ENCODE data around the gene MEX3C.

Gene MEX3C

GRCh38 chr18:51194604-51195003, 2.9 kb downstream of the MEX3C start:
- H3K9me3 ChIP-seq (ENCODE audit: low read length) = no peaks in the 10 kb centered on the region
- H3K4me3 ChIP-seq (ENCODE audit: low read depth, low read length, poor library complexity, severe bottlenecking) = peak overlapping the region; percentile 92
- H3K4me1 ChIP-seq (ENCODE audit: insufficient read depth, low read length, severe bottlenecking) = peaks cover 57% of the 10 kb centered on the region
- no peaks in the 10 kb centered on the region for H3F3A ChIP-seq (ENCODE audit: insufficient read depth, low read length)
- H4K20me1 ChIP-seq (ENCODE audit: insufficient read depth, low read length) = no peaks in the 10 kb centered on the region; the same call in 1 of the 2 replicates
- peaks cover 59% of the 10 kb centered on the region for H3K36me3 ChIP-seq (ENCODE audit: insufficient read depth, low read length)
- H3K9ac ChIP-seq (ENCODE audit: low read length) = peak overlapping the region; percentile 86
- H3K27me3 ChIP-seq (ENCODE audit: insufficient read depth, low read length) = no peaks in the 10 kb centered on the region
- peaks cover 72% of the 10 kb centered on the region for H3K79me2 ChIP-seq (ENCODE audit: insufficient read depth, low read length)
- H3K27ac ChIP-seq (ENCODE audit: low read depth, low read length, poor library complexity, severe bottlenecking) = peak overlapping the region; percentile 92
- TF ChIP-seq CTCF (IDR thresholded peaks at IDR 0.05; ENCODE audit: low read length) (no peak), EZH2 (IDR thresholded peaks at IDR 0.05; ENCODE audit: borderline replicate concordance, low read length) (no peak)
- no peaks in the 10 kb centered on the region for H3K9me2 ChIP-seq (ENCODE audit: low read depth, low read length)
- H2AFZ ChIP-seq (ENCODE audit: low read length) = no peak overlapping the region
- peak overlapping the region; percentile 88 for H3K4me2 ChIP-seq (ENCODE audit: low read length)

- Histone ChIP-seq H3F3A (ENCODE audit: insufficient read depth, low read length) (no peaks in the 10 kb centered on the region), H3K4me3 (ENCODE audit: low read depth, low read length, poor library complexity, severe bottlenecking) (peak overlapping the region; percentile 92), H3K27me3 (ENCODE audit: insufficient read depth, low read length) (no peaks in the 10 kb centered on the region), H3K9ac (ENCODE audit: low read length) (peak overlapping the region; percentile 86), H2AFZ (ENCODE audit: low read length) (no peak overlapping the region), H3K79me2 (ENCODE audit: insufficient read depth, low read length) (peaks cover 81% of the 10 kb centered on the region), H3K27ac (ENCODE audit: low read depth, low read length, poor library complexity, severe bottlenecking) (peak overlapping the region; percentile 92), H3K4me2 (ENCODE audit: low read length) (peak overlapping the region; percentile 88), H3K36me3 (ENCODE audit: insufficient read depth, low read length) (peaks cover 65% of the 10 kb centered on the region), H4K20me1 (ENCODE audit: insufficient read depth, low read length) (no peaks in the 10 kb centered on the region; the same call in 1 of the 2 replicates), H3K9me3 (ENCODE audit: low read length) (no peaks in the 10 kb centered on the region), H3K9me2 (ENCODE audit: low read depth, low read length) (no peaks in the 10 kb centered on the region), H3K4me1 (ENCODE audit: insufficient read depth, low read length, severe bottlenecking) (peaks cover 62% of the 10 kb centered on the region)
- TF ChIP-seq EZH2 (IDR thresholded peaks at IDR 0.05; ENCODE audit: borderline replicate concordance, low read length) (no peak), CTCF (IDR thresholded peaks at IDR 0.05; ENCODE audit: low read length) (no peak)
These were observed 3.7 kb downstream of the MEX3C start for GRCh38 chr18:51193621-51194287.

GRCh38 chr18:51192696-51193095, 4.8 kb downstream of the MEX3C start:
- Histone ChIP-seq H4K20me1 (ENCODE audit: insufficient read depth, low read length) (no peaks in the 10 kb centered on the region; the same call in 1 of the 2 replicates), H3K4me1 (ENCODE audit: insufficient read depth, low read length, severe bottlenecking) (peaks cover 73% of the 10 kb centered on the region), H2AFZ (ENCODE audit: low read length) (no peak overlapping the region), H3K27me3 (ENCODE audit: insufficient read depth, low read length) (no peaks in the 10 kb centered on the region), H3F3A (ENCODE audit: insufficient read depth, low read length) (no peaks in the 10 kb centered on the region), H3K9me3 (ENCODE audit: low read length) (no peaks in the 10 kb centered on the region), H3K9me2 (ENCODE audit: low read depth, low read length) (no peaks in the 10 kb centered on the region), H3K9ac (ENCODE audit: low read length) (peak overlapping the region; percentile 86), H3K4me3 (ENCODE audit: low read depth, low read length, poor library complexity, severe bottlenecking) (peak overlapping the region; percentile 92), H3K27ac (ENCODE audit: low read depth, low read length, poor library complexity, severe bottlenecking) (peak overlapping the region; percentile 92), H3K4me2 (ENCODE audit: low read length) (peak overlapping the region; percentile 88), H3K79me2 (ENCODE audit: insufficient read depth, low read length) (peaks cover 91% of the 10 kb centered on the region), H3K36me3 (ENCODE audit: insufficient read depth, low read length) (peaks cover 74% of the 10 kb centered on the region)
- no peak for TF ChIP-seq EZH2 (IDR thresholded peaks at IDR 0.05; ENCODE audit: borderline replicate concordance, low read length)
- no peak for TF ChIP-seq CTCF (IDR thresholded peaks at IDR 0.05; ENCODE audit: low read length)

Measured in OCI-LY1 (cell line).